ENCODE measurements around the gene MTHFD2L.

MTHFD2L gene

DNA sequence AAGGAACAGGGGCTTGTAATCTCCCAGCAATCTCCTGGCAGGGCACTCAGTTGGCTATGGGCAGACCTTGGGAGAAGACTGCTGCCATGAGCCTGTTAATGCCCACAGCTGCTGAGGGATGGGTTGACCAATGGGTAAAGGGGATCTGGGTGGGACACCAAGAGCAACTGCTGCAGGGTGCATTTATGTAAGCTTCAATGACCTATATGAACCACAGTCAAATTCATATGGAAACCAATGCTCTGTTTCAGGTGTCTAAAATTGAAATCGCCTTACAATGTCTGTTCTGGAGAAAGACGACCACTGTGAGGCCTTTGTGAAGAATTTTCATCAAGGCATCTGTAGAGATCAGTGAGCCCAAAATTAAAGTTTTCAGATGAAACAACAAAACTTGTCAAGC lies 156.4 kb downstream of the MTHFD2L start:
- TF ChIP-seq, protein P1, sequence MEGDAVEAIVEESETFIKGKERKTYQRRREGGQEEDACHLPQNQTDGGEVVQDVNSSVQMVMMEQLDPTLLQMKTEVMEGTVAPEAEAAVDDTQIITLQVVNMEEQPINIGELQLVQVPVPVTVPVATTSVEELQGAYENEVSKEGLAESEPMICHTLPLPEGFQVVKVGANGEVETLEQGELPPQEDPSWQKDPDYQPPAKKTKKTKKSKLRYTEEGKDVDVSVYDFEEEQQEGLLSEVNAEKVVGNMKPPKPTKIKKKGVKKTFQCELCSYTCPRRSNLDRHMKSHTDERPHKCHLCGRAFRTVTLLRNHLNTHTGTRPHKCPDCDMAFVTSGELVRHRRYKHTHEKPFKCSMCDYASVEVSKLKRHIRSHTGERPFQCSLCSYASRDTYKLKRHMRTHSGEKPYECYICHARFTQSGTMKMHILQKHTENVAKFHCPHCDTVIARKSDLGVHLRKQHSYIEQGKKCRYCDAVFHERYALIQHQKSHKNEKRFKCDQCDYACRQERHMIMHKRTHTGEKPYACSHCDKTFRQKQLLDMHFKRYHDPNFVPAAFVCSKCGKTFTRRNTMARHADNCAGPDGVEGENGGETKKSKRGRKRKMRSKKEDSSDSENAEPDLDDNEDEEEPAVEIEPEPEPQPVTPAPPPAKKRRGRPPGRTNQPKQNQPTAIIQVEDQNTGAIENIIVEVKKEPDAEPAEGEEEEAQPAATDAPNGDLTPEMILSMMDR (IDR thresholded peaks at IDR 0.05; ENCODE audit: borderline replicate concordance, extremely low read depth, low read length, poor library complexity, severe bottlenecking): no peak
- TF ChIP-seq EZH2 (IDR thresholded peaks at IDR 0.05; ENCODE audit: borderline replicate concordance, low read depth, low read length, severe bottlenecking): no peak
- ATAC-seq (ENCODE audit: insufficient read depth, low read depth): no peak

DNA sequence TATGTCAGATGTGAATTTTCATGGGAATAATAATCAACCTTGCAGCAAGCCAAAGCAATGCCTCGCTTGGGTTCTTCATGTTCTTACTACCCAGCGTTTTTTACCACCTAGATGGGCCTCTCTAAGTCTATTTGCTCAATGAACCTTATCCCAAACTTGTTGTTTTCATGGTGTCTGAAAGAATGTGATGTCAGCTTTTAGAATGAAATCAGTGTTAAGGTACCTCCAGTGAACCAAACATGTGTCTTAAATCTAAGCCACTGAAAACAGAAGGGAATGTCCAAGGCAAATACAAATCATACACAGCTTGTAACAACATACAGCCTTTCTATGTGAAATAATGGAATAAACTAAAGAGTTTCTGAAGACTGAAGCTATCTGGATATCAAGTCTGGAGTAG lies 157.0 kb downstream of the MTHFD2L start:
- H2AFZ ChIP-seq (ENCODE audit: low read depth, low read length): no peak overlapping the region
- no peaks in the 10 kb centered on the region for H3K79me2 ChIP-seq (ENCODE audit: insufficient read depth, low read length)
- H3K4me2 ChIP-seq (ENCODE audit: insufficient read depth, low read length): no peak overlapping the region
- no peak overlapping the region for H3K9ac ChIP-seq (ENCODE audit: low read depth, low read length)
- H4K20me1 ChIP-seq (ENCODE audit: insufficient read depth, low read length): no peaks in the 10 kb centered on the region
- ATAC-seq (ENCODE audit: insufficient read depth, low read depth): no peak
- TF ChIP-seq EZH2 (IDR thresholded peaks at IDR 0.05; ENCODE audit: borderline replicate concordance, low read depth, low read length, severe bottlenecking): no peak
- TF ChIP-seq, protein P1 (IDR thresholded peaks at IDR 0.05; ENCODE audit: borderline replicate concordance, extremely low read depth, low read length, poor library complexity, severe bottlenecking): no peak
- H3K27ac ChIP-seq (ENCODE audit: low read length): no peak overlapping the region
- DNase-seq: no peak
- no peaks in the 10 kb centered on the region for H3K36me3 ChIP-seq (ENCODE audit: insufficient read depth, low read length)
- no peak overlapping the region for H3K4me3 ChIP-seq (ENCODE audit: low read depth in 1 of 2, low read length in 2 of 2)
- no peaks in the 10 kb centered on the region for H3K4me1 ChIP-seq (ENCODE audit: insufficient read depth, low read length)
- no peaks in the 10 kb centered on the region for H3K9me3 ChIP-seq (ENCODE audit: insufficient read depth, low read length, severe bottlenecking)
- H3K27me3 ChIP-seq (ENCODE audit: insufficient read depth, low read length, poor library complexity): no peaks in the 10 kb centered on the region

More for the DNA sequence above, 156.4 kb downstream of the MTHFD2L start:
- Histone ChIP-seq H3K27me3 (ENCODE audit: insufficient read depth, low read length, poor library complexity) (no peaks in the 10 kb centered on the region), H3K27ac (ENCODE audit: low read length) (no peak overlapping the region), H4K20me1 (ENCODE audit: insufficient read depth, low read length) (no peaks in the 10 kb centered on the region), H3K9me3 (ENCODE audit: insufficient read depth, low read length, severe bottlenecking) (no peaks in the 10 kb centered on the region), H3K4me2 (ENCODE audit: insufficient read depth, low read length) (no peak overlapping the region), H2AFZ (ENCODE audit: low read depth, low read length) (no peak overlapping the region), H3K4me1 (ENCODE audit: insufficient read depth, low read length) (no peaks in the 10 kb centered on the region), H3K4me3 (ENCODE audit: low read depth in 1 of 2, low read length in 2 of 2) (no peak overlapping the region), H3K79me2 (ENCODE audit: insufficient read depth, low read length) (no peaks in the 10 kb centered on the region), H3K36me3 (ENCODE audit: insufficient read depth, low read length) (no peaks in the 10 kb centered on the region), H3K9ac (ENCODE audit: low read depth, low read length) (no peak overlapping the region)
- no peak for DNase-seq

DNA sequence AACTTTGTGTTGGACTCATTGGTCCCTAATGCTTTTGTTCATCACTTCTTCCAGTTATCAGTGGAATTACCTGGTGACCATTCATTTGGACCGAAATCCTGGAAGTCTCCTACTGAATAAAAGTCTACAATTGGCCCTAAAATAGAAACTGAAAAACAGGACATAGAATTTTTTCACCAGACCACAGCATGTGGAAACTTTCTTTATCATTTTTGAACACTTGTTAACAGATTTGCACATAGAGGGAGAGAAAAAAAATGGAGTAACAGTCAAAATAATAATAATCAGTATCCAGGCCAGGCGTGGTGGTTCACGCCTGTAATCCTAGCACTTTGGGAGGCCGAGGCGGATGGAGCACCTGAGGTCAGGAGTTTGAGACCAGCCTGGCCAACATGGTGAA lies 157.5 kb downstream of the MTHFD2L start:
- no peak for TF ChIP-seq EZH2 (IDR thresholded peaks at IDR 0.05; ENCODE audit: borderline replicate concordance, low read depth, low read length, severe bottlenecking)
- Histone ChIP-seq H3K4me2 (ENCODE audit: insufficient read depth, low read length) (no peak overlapping the region), H3K9me3 (ENCODE audit: insufficient read depth, low read length, severe bottlenecking) (no peaks in the 10 kb centered on the region), H3K36me3 (ENCODE audit: insufficient read depth, low read length) (no peaks in the 10 kb centered on the region), H3K4me3 (ENCODE audit: low read depth in 1 of 2, low read length in 2 of 2) (no peak overlapping the region), H3K27me3 (ENCODE audit: insufficient read depth, low read length, poor library complexity) (no peaks in the 10 kb centered on the region), H3K4me1 (ENCODE audit: insufficient read depth, low read length) (peaks cover 2% of the 10 kb centered on the region; the same call in 1 of the 2 replicates), H3K9ac (ENCODE audit: low read depth, low read length) (no peak overlapping the region), H3K27ac (ENCODE audit: low read length) (no peak overlapping the region), H4K20me1 (ENCODE audit: insufficient read depth, low read length) (no peaks in the 10 kb centered on the region), H3K79me2 (ENCODE audit: insufficient read depth, low read length) (no peaks in the 10 kb centered on the region), H2AFZ (ENCODE audit: low read depth, low read length) (no peak overlapping the region)
- DNase-seq (no peak), ATAC-seq (ENCODE audit: insufficient read depth, low read depth) (no peak)

DNA sequence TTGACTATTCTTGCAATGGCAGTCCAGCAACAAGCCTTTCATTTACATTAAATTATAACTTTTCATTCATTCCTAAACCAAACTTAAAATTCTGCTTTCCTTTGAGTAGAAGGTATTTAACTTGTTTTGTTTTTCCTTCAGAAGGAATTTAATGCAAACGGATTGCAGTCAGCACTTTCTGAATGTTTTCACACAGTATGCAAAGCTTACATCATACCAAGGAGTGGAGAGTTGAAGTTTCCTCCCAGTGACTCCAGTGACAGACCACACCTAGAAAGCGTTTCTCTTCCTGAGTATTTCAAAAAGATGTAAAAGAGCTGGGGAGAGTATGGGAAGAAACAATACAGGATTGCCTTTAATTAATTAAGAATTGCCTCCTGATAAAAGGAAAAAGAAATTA lies 158.5 kb downstream of the MTHFD2L start:
- DNase-seq (no peak), ATAC-seq (ENCODE audit: insufficient read depth, low read depth) (no peak)
- Histone ChIP-seq H3K4me1 (ENCODE audit: insufficient read depth, low read length) (peaks cover 3% of the 10 kb centered on the region; the same call in 1 of the 2 replicates), H3K9me3 (ENCODE audit: insufficient read depth, low read length, severe bottlenecking) (no peaks in the 10 kb centered on the region), H4K20me1 (ENCODE audit: insufficient read depth, low read length) (no peaks in the 10 kb centered on the region), H2AFZ (ENCODE audit: low read depth, low read length) (no peak overlapping the region), H3K4me2 (ENCODE audit: insufficient read depth, low read length) (no peak overlapping the region), H3K27ac (ENCODE audit: low read length) (no peak overlapping the region), H3K36me3 (ENCODE audit: insufficient read depth, low read length) (no peaks in the 10 kb centered on the region), H3K27me3 (ENCODE audit: insufficient read depth, low read length, poor library complexity) (no peaks in the 10 kb centered on the region), H3K9ac (ENCODE audit: low read depth, low read length) (no peak overlapping the region), H3K79me2 (ENCODE audit: insufficient read depth, low read length) (no peaks in the 10 kb centered on the region), H3K4me3 (ENCODE audit: low read depth in 1 of 2, low read length in 2 of 2) (no peak overlapping the region)
- TF ChIP-seq EZH2 (IDR thresholded peaks at IDR 0.05; ENCODE audit: borderline replicate concordance, low read depth, low read length, severe bottlenecking): no peak
- TF ChIP-seq, protein P1 (IDR thresholded peaks at IDR 0.05; ENCODE audit: borderline replicate concordance, extremely low read depth, low read length, poor library complexity, severe bottlenecking): no peak
